ENCODE measurements around the gene ACE2. TPM values are rescaled to one million over a fixed set of nuclear protein-coding genes. Genes with fewer than 3 reads are reported as not detected.
"Not testable (repeated sequence)": the region's sequence is repeated elsewhere in the genome, so short reads cannot be mapped to it uniquely, and the experiment has no call there.

ACE2 gene
- total RNA-seq (not detected in 2 replicates), polyA plus RNA-seq (not detected in 2 replicates), polyA minus RNA-seq (not detected in 2 replicates), Bru-seq, nascent RNA (percentile 24 among the genes with signal in this experiment), BruChase-seq, experiment 1, labeled RNA remaining after a 6-hour chase (not detected), BruChase-seq, experiment 2, labeled RNA remaining after a 2-hour chase (not detected)
- polyA plus RNA-seq (2011; cell fraction: cytosol; rRNA removed): not detected in 2 replicates
- not detected in 2 replicates for polyA plus RNA-seq (2011; cell fraction: nucleus; rRNA removed)
- polyA plus RNA-seq (2012): not detected in 2 replicates
- polyA minus RNA-seq (2011; cell fraction: cytosol; rRNA and poly(A)+ RNA removed): not detected
- polyA minus RNA-seq (2011; cell fraction: nucleus; rRNA and poly(A)+ RNA removed): not detected in 2 replicates
- long read RNA-seq: 0 reads

DNA sequence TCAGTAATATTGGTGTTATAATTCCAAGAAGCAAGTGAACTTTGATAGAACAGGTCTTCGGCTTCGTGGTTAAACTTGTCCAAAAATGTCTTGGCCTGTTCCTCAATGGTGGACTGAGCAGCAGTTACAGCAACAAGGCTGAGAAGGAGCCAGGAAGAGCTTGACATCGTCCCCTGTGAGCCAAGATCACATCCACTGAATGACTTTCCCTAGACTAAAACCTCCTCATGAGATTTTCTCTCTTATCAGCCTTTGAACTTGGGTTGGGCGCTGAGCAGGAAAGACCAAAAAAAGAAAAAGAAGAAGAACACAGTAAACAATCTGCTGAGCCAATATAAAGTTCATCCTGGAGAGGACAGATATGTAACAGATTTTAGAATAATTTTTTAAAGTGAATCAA is at the start of gene ACE2:
Gene ACE2 (minus strand): TSS at position 216 of the 400 bp plus-strand sequence. CDS start 49 bp downstream, at position 167.
- FAIRE-seq (no peak), DNase-seq (ENCODE audit: low read depth, low spot score) (no peak)
- no peaks in the 10 kb centered on the region for H3K9me3 ChIP-seq (replicated peaks; ENCODE audit: control insufficient read depth, insufficient read depth, low read length)
- H3K27me3 ChIP-seq (ENCODE audit: control insufficient read depth in 2 of 2, insufficient read depth in 2 of 2, low read length in 2 of 2): peaks cover 0 to 2% of the 10 kb centered on the region in 2 experiments
- no peak within 1 kb of the TSS for H2AFZ ChIP-seq (ENCODE audit: low read depth, low read length)
- H4K20me1 ChIP-seq (replicated peaks; ENCODE audit: control insufficient read depth, extremely low read depth, insufficient read depth, low read length): no peaks in the 10 kb centered on the region
- no peak within 1 kb of the TSS for H3K9ac ChIP-seq (replicated peaks; ENCODE audit: extremely low read depth, insufficient read depth, low read length)
- H3K27ac ChIP-seq (ENCODE audit: insufficient read depth, low read depth, low read length): no peak within 1 kb of the TSS
- no TSS peak for BruUV-seq (replicated peaks)
- intact Hi-C loops (cut with micrococcal nuclease): no loop called here
- TF ChIP-seq GATA2 (IDR thresholded peaks at IDR 0.05; ENCODE audit: insufficient read depth, insufficient read length, low read depth, low read length): no peak
- no peak for TF ChIP-seq POLR2AphosphoS5 (IDR thresholded peaks at IDR 0.05; ENCODE audit: insufficient read depth, low read depth, low read length)
- no peak for TF ChIP-seq JUN (IDR thresholded peaks at IDR 0.05; ENCODE audit: borderline replicate concordance, insufficient read depth, insufficient read length, low read depth)
- TF ChIP-seq, protein P1, sequence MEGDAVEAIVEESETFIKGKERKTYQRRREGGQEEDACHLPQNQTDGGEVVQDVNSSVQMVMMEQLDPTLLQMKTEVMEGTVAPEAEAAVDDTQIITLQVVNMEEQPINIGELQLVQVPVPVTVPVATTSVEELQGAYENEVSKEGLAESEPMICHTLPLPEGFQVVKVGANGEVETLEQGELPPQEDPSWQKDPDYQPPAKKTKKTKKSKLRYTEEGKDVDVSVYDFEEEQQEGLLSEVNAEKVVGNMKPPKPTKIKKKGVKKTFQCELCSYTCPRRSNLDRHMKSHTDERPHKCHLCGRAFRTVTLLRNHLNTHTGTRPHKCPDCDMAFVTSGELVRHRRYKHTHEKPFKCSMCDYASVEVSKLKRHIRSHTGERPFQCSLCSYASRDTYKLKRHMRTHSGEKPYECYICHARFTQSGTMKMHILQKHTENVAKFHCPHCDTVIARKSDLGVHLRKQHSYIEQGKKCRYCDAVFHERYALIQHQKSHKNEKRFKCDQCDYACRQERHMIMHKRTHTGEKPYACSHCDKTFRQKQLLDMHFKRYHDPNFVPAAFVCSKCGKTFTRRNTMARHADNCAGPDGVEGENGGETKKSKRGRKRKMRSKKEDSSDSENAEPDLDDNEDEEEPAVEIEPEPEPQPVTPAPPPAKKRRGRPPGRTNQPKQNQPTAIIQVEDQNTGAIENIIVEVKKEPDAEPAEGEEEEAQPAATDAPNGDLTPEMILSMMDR (IDR thresholded peaks at IDR 0.05; ENCODE audit: extremely low read depth in 1 of 2, insufficient read depth in 1 of 2, low read depth in 1 of 2, low read length in 2 of 2): no peak
- TF ChIP-seq FOS (IDR thresholded peaks at IDR 0.05; ENCODE audit: borderline replicate concordance, insufficient read depth, low read length): no peak
- TF ChIP-seq, protein P2, sequence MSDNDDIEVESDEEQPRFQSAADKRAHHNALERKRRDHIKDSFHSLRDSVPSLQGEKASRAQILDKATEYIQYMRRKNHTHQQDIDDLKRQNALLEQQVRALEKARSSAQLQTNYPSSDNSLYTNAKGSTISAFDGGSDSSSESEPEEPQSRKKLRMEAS (IDR thresholded peaks at IDR 0.05; ENCODE audit: insufficient read depth, insufficient read length): no peak
- no peak for TF ChIP-seq MYC (IDR thresholded peaks at IDR 0.05; ENCODE audit: low read depth, low read length)
- no peak for TF ChIP-seq POLR2A (IDR thresholded peaks at IDR 0.05; ENCODE audit: low read depth, low read length)
- no peak for TF ChIP-seq EZH2 (IDR thresholded peaks at IDR 0.05; ENCODE audit: borderline replicate concordance, low read depth, low read length, severe bottlenecking)
- dilution Hi-C loops (cut with MboI; ENCODE audit: extremely low pct_ligation_motif_present, low sequenced_read_pairs): no loop called here
- ChIA-PET CTCF (no interaction called here), POLR2A (no interaction called here)
- H3K4me3 ChIP-seq (replicated peaks in 1 of 3; ENCODE audit: insufficient read depth in 1 of 3, low read depth in 1 of 3, low read length in 3 of 3): no peak within 1 kb of the TSS
- no peaks in the 10 kb centered on the region for H3K9me1 ChIP-seq (replicated peaks; ENCODE audit: control insufficient read depth, extremely low read depth, insufficient read depth, low read length)
- no peak within 1 kb of the TSS for H3K4me2 ChIP-seq (ENCODE audit: insufficient read depth, low read length)
- no peaks in the 10 kb centered on the region for H3K79me2 ChIP-seq (ENCODE audit: control insufficient read depth, insufficient read depth, low read length)
- H3K4me1 ChIP-seq (ENCODE audit: control insufficient read depth, extremely low read depth, insufficient read depth, low read length): no peaks in the 10 kb centered on the region
- H3K36me3 ChIP-seq (ENCODE audit: control insufficient read depth in 2 of 2, extremely low read depth in 1 of 2, insufficient read depth in 2 of 2, low read length in 2 of 2): no peaks in the 10 kb centered on the region

DNA sequence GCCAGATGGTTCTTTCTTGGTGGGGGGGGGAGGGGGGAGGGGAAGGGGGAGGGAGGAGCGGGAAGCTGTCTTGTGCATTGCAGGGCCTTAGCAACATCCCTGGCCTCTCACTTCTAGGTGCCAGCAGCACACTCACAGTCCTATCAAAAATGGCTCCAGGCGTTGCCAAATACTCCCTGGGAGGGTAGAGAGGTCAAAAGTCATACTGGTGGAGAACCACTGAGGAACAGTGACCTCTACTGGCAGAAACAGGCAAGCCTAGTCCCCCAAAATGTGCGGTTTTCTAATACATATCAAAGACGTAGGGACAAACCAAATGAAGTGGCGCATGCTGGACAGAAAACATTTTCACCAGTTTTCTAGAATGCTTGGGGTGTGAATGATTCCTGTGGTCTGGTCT is 46.8 kb upstream of the ACE2 start:
- H3K9me1 ChIP-seq (replicated peaks; ENCODE audit: control insufficient read depth, extremely low read depth, insufficient read depth, low read length); H3K4me1 ChIP-seq (ENCODE audit: control insufficient read depth, extremely low read depth, insufficient read depth, low read length); DNase-seq (ENCODE audit: low read depth, low spot score); H3K27ac ChIP-seq (ENCODE audit: insufficient read depth, low read depth, low read length); CTCF ChIA-PET; H3K4me2 ChIP-seq (ENCODE audit: insufficient read depth, low read length); H3K4me3 ChIP-seq (replicated peaks in 1 of 3; ENCODE audit: insufficient read depth in 1 of 3, low read depth in 1 of 3, low read length in 3 of 3); dilution Hi-C loops (cut with MboI; ENCODE audit: extremely low pct_ligation_motif_present, low sequenced_read_pairs); H3K79me2 ChIP-seq (ENCODE audit: control insufficient read depth, insufficient read depth, low read length); POLR2A ChIA-PET; BruUV-seq (replicated peaks); H3K9me3 ChIP-seq (replicated peaks; ENCODE audit: control insufficient read depth, insufficient read depth, low read length); H4K20me1 ChIP-seq (replicated peaks; ENCODE audit: control insufficient read depth, extremely low read depth, insufficient read depth, low read length); H3K36me3 ChIP-seq (ENCODE audit: control insufficient read depth in 2 of 2, extremely low read depth in 1 of 2, insufficient read depth in 2 of 2, low read length in 2 of 2); H3K27me3 ChIP-seq (ENCODE audit: control insufficient read depth in 2 of 2, insufficient read depth in 2 of 2, low read length in 2 of 2); H2AFZ ChIP-seq (ENCODE audit: low read depth, low read length); H3K9ac ChIP-seq (replicated peaks; ENCODE audit: extremely low read depth, insufficient read depth, low read length): not testable (repeated sequence)
- peak; percentile 89 for FAIRE-seq
- intact Hi-C loops (cut with micrococcal nuclease): loop anchor here (5.0 to 10.0 kb wide), 3 partner anchors 63 to 300 kb away; no protein-coding TSS in a partner anchor

Measured in endothelial cell of umbilical vein (primary cell).